ENCODE data around the gene ATG2A.

GRCh38 chr11:64919627-64920026 is 2.6 kb upstream of the ATG2A start:
- TF ChIP-seq POLR2A (IDR thresholded peaks at IDR 0.05; ENCODE audit: low read length) (no peak), GATA1 (IDR thresholded peaks at IDR 0.05; ENCODE audit: low read depth, low read length) (no peak)

All from erythroblast (primary cell).